Keratinocyte (primary cell): ENCODE results near the gene NOS1AP. TPM values are rescaled to one million over a fixed set of nuclear protein-coding genes. Genes with fewer than 3 reads are reported as not detected.

Experiments
- DNase-seq: peaks from one replicate; pipeline ENCODE4 v3.0.0-alpha.2; 2011; ENCODE audit warnings: low read depth, missing footprints, low spot score
- FAIRE-seq: peaks from 2 replicates; lab custom pipeline; 2011; peaks lifted over from hg19 to GRCh38; lab: Jason Lieb, UNC
- H2AFZ ChIP-seq: 2 replicates; pipeline ENCODE4 v1.6.0; 2012; ENCODE audit warnings: low read length, control low read depth, inconsistent platforms; ENCODE audit not compliant: control insufficient read depth
- H3K27ac ChIP-seq: 2 replicates; pipeline ENCODE4 v1.5.1; 2011; ENCODE audit warnings: low read length; ENCODE audit not compliant: control insufficient read depth, insufficient read depth
- H3K27me3 ChIP-seq: 3 replicates; pipeline ENCODE4 v1.6.0; 2011; ENCODE audit warnings: low read length; ENCODE audit not compliant: control insufficient read depth, insufficient read depth; ENCODE audit errors: extremely low read depth
- H3K36me3 ChIP-seq, 2 experiments: 2 replicates in 1 of 2; 3 replicates in 1 of 2; pipeline ENCODE4 v1.5.1; 2011; ENCODE audit warnings: low read length in 2 of 2, mild to moderate bottlenecking in 1 of 2; ENCODE audit not compliant: control insufficient read depth in 2 of 2, insufficient read depth in 2 of 2; ENCODE audit errors: extremely low read depth in 1 of 2
- H3K4me1 ChIP-seq: 3 replicates; pipeline ENCODE4 v1.5.1; 2011; ENCODE audit warnings: low read length; ENCODE audit not compliant: control insufficient read depth, insufficient read depth; ENCODE audit errors: extremely low read depth
- H3K4me2 ChIP-seq: 3 replicates; pipeline ENCODE4 v1.6.0; 2011; ENCODE audit warnings: low read depth, low read length; ENCODE audit not compliant: control insufficient read depth, insufficient read depth; ENCODE audit errors: extremely low read depth
- H3K4me3 ChIP-seq, 3 experiments: fragments of 200-600 bp in 1 of 3; sonication (generic) in 1 of 3; 2 replicates in 2 of 3; 3 replicates in 1 of 3; pipeline ENCODE4 v1.5.1; 2011 to 2016; ENCODE audit warnings: low read length in 3 of 3, mild to moderate bottlenecking in 3 of 3, control low read depth in 2 of 3, inconsistent platforms in 1 of 3, low read depth in 1 of 3, mixed read lengths in 1 of 3, mixed run types in 1 of 3, moderate library complexity in 1 of 3; ENCODE audit not compliant: control insufficient read depth in 2 of 3, insufficient read depth in 2 of 3; ENCODE audit errors: extremely low read depth in 1 of 3
- H3K79me2 ChIP-seq: 2 replicates; pipeline ENCODE4 v1.6.0; 2012; ENCODE audit warnings: low read length; ENCODE audit not compliant: control insufficient read depth, insufficient read depth
- H3K9ac ChIP-seq: 3 replicates; pipeline ENCODE4 v1.6.0; 2011; ENCODE audit warnings: low read length; ENCODE audit not compliant: control insufficient read depth, insufficient read depth; ENCODE audit errors: extremely low read depth
- H3K9me1 ChIP-seq: 3 replicates; pipeline ENCODE4 v1.6.0; 2011; ENCODE audit warnings: low read length; ENCODE audit not compliant: control insufficient read depth, insufficient read depth; ENCODE audit errors: extremely low read depth
- H3K9me3 ChIP-seq: 2 replicates; pipeline ENCODE4 v1.5.1; 2012; ENCODE audit warnings: low read depth, low read length; ENCODE audit not compliant: control insufficient read depth
- H4K20me1 ChIP-seq: 3 replicates; pipeline ENCODE4 v1.6.0; 2011; ENCODE audit warnings: low read length; ENCODE audit not compliant: control insufficient read depth, insufficient read depth; ENCODE audit errors: extremely low read depth
- EZH2 ChIP-seq: IDR thresholded peaks from one replicate; pipeline ENCODE4 v1.6.1; 2012; ENCODE audit warnings: inconsistent platforms, mild to moderate bottlenecking, low read length, moderate library complexity
- dilution Hi-C: fragments of 300-500 bp; cut with MboI; formaldehyde crosslinking; loops from one replicate; pipeline ENCODE4 v1.7.0; 2020; ENCODE audit warnings: low sequenced_read_pairs; ENCODE audit not compliant: extremely low pct_ligation_motif_present
- polyA plus RNA-seq, 5 experiments: library from polyadenylated mRNA; depleted of rRNA in 3 of 5; stranded (reverse) in 3 of 5; stranded (forward) in 1 of 5; unstranded in 1 of 5; fragments of >200 nt; gene quantifications; 1 replicate in 1 of 5; 2 replicates in 3 of 5; 3 replicates in 1 of 5; pipeline versions ENCODE4 v1.2.1 to v1.2.3, GENCODE V29; 2011 to 2012; ENCODE audit warnings: missing spikeins in 2 of 5, low read depth in 1 of 5, low replicate concordance in 1 of 5
- TF ChIP-seq, protein P1 (sequence below), 3 experiments: IDR thresholded peaks in 1 of 3; conservative IDR thresholded peaks in 1 of 3; optimal IDR thresholded peaks in 1 of 3; 2 replicates in 2 of 3; 3 replicates in 1 of 3; pipeline versions ENCODE3 to v1.5.1; 2011; ENCODE audit warnings: low read length in 3 of 3, mild to moderate bottlenecking in 3 of 3, moderate library complexity in 2 of 3, control low read depth in 1 of 3, inconsistent platforms in 1 of 3; ENCODE audit not compliant: insufficient read depth in 2 of 3; ENCODE audit errors: extremely low read depth in 1 of 3

Gene NOS1AP
- polyA plus RNA-seq, 1 donor (not counting 4 experiments of a cell fraction or from before 2014, with no cell fraction given): not detected

DNA sequence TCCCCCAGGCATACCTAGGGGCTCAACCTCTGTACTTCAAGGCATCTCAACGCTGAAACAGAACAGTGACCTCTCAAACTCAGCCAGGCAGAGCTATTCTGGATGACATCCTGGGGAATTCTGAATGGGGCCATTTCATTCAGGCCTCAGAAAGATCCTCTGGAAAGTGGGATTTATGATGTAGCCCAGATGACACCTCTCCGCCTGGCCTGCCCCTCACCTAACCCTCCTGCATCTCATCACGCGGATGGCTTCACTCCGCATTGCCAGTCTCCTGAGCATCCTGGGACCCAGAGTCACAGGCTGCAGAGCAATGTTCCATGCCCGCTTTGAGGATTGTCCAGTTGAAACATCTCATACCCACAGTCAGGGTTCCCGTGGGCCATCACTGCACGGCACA, 306.0 kb downstream of the NOS1AP start:
- no peak for FAIRE-seq

DNA sequence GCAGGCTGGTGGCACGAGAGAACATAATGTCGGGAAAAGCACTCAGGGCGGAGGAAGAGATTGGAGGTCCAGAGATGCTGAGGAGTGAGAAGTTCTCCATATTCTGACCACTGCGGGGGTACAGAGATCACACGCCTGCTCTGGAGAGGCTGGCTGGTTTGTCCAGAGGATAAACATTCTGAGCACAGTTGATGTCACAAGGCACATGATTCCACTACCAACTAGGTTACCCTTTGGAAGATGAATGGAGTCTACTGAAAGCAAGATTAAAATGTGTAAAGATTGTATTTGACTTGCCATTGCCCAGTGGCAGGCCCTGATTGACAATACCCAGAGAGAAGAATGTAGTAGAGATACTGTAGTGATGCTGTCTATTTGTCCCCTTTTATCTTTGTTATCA, 307.2 kb downstream of the NOS1AP start, which contains the start of gene SPATA46:
TSS of gene SPATA46 (minus strand) at position 164 of the 400 bp plus-strand sequence. CDS start at position 100, 64 bp downstream.
- Histone ChIP-seq H3K79me2 (no peaks in the 10 kb centered on the region), H2AFZ (no peak within 1 kb of the TSS), H3K27ac (no peak within 1 kb of the TSS), H3K4me1 (peaks cover 18% of the 10 kb centered on the region), H3K9me3 (no peaks in the 10 kb centered on the region), H3K36me3 (no peaks in the 10 kb centered on the region), H3K9ac (no peak within 1 kb of the TSS), H4K20me1 (no peaks in the 10 kb centered on the region), H3K27me3 (no peaks in the 10 kb centered on the region), H3K4me3 (no peak within 1 kb of the TSS), H3K9me1 (no peaks in the 10 kb centered on the region), H3K4me2 (no peak within 1 kb of the TSS)
- FAIRE-seq (no peak), DNase-seq (no peak)
- TF ChIP-seq, protein P1, sequence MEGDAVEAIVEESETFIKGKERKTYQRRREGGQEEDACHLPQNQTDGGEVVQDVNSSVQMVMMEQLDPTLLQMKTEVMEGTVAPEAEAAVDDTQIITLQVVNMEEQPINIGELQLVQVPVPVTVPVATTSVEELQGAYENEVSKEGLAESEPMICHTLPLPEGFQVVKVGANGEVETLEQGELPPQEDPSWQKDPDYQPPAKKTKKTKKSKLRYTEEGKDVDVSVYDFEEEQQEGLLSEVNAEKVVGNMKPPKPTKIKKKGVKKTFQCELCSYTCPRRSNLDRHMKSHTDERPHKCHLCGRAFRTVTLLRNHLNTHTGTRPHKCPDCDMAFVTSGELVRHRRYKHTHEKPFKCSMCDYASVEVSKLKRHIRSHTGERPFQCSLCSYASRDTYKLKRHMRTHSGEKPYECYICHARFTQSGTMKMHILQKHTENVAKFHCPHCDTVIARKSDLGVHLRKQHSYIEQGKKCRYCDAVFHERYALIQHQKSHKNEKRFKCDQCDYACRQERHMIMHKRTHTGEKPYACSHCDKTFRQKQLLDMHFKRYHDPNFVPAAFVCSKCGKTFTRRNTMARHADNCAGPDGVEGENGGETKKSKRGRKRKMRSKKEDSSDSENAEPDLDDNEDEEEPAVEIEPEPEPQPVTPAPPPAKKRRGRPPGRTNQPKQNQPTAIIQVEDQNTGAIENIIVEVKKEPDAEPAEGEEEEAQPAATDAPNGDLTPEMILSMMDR (optimal IDR thresholded peaks at IDR 0.05 in 1 of 3, IDR thresholded peaks at IDR 0.05 in 1 of 3, conservative IDR thresholded peaks at IDR 0.05 in 1 of 3; ENCODE audit: extremely low read depth in 1 of 3, insufficient read depth in 2 of 3, low read length in 3 of 3): no peak
- no peak for TF ChIP-seq EZH2
- dilution Hi-C loops: no loop called here

More for the DNA sequence above, 306.0 kb downstream of the NOS1AP start:
- H3K4me2 ChIP-seq: no peak overlapping the region
- H3K9ac ChIP-seq: no peak overlapping the region
- no peaks in the 10 kb centered on the region for H4K20me1 ChIP-seq
- H3K4me3 ChIP-seq: no peak overlapping the region
- H2AFZ ChIP-seq: no peak overlapping the region
- no peak for DNase-seq
- H3K9me3 ChIP-seq: no peaks in the 10 kb centered on the region
- H3K79me2 ChIP-seq: no peaks in the 10 kb centered on the region
- no peak overlapping the region for H3K27ac ChIP-seq
- H3K4me1 ChIP-seq: peaks cover 14% of the 10 kb centered on the region
- H3K27me3 ChIP-seq: no peaks in the 10 kb centered on the region
- TF ChIP-seq, protein P1 (optimal IDR thresholded peaks at IDR 0.05 in 1 of 3, IDR thresholded peaks at IDR 0.05 in 1 of 3, conservative IDR thresholded peaks at IDR 0.05 in 1 of 3; ENCODE audit: extremely low read depth in 1 of 3, insufficient read depth in 2 of 3, low read length in 3 of 3): no peak
- TF ChIP-seq EZH2: no peak
- dilution Hi-C loops: no loop called here
- no peaks in the 10 kb centered on the region for H3K9me1 ChIP-seq
- no peaks in the 10 kb centered on the region for H3K36me3 ChIP-seq
